K562 (cell line): ENCODE data around the gene DNASE1L2. TPM values are rescaled to one million over a fixed set of nuclear protein-coding genes. Genes with fewer than 3 reads are reported as not detected.
"Not testable (repeated sequence)": the region's sequence is repeated elsewhere in the genome, so short reads cannot be mapped to it uniquely, and the experiment has no call there.

ENCODE experiments used
- ATAC-seq: fragments of 200-7000 bp; cut with Tn5 transposase; 3 replicates; pipeline ENCODE4 v1.9.1; 2020; ENCODE audit warnings: moderate library complexity
- BruUV-seq: library from RNA; stranded (reverse); fragments of 400-500 nt; replicated peaks from 2 replicates; lab custom pipeline; 2021; lab: Mats Ljungman, UMichigan
- CTCF ChIA-PET: fragments of 300-600 bp; formaldehyde crosslinking; extraction: SDS; loops from one replicate; lab custom pipeline; 2021; ENCODE audit warnings: low intra/inter-chr PET ratio; lab: Yijun Ruan, JAX
- POLR2A ChIA-PET: fragments of 300-600, 350-650 bp; sonication (Branson Sonifier 250); formaldehyde crosslinking; extraction: SDS; loops from one replicate; lab custom pipeline; 2021; ENCODE audit warnings: antibody characterized with exemption, inconsistent platforms; lab: Yijun Ruan, JAX
- DNase-seq, 4 experiments: peaks; one replicate each; pipeline versions ENCODE4 v3.0.0 to v3.0.0-alpha.2; 2011 to 2018; ENCODE audit warnings: low spot score in 3 of 4, mixed read lengths in 3 of 4; ENCODE audit errors: extremely low read depth in 1 of 4
- FAIRE-seq: peaks from 2 replicates; lab custom pipeline; 2011; peaks lifted over from hg19 to GRCh38; lab: Jason Lieb, UNC
- H2AFZ ChIP-seq: 2 replicates; pipeline ENCODE4 v1.6.0; 2011; ENCODE audit warnings: low read depth, low read length, control low read depth, inconsistent platforms
- H3K27ac ChIP-seq: fragments of 200-600 bp; 3 replicates; pipeline ENCODE4 v1.8.0; 2011; ENCODE audit warnings: low read depth, mild to moderate bottlenecking, control low read depth, inconsistent platforms, low read length, moderate library complexity, mixed read lengths; ENCODE audit errors: extremely low read depth
- H3K27me3 ChIP-seq, 2 experiments: fragments of 300-600 bp in 1 of 2; 2 replicates in 1 of 2; 3 replicates in 1 of 2; pipeline versions ENCODE4 v1.6.0 to v1.8.0; 2011; ENCODE audit warnings: inconsistent platforms in 2 of 2, low read length in 2 of 2, mild to moderate bottlenecking in 1 of 2, mixed read lengths in 1 of 2, moderate library complexity in 1 of 2; ENCODE audit not compliant: control insufficient read depth in 2 of 2, insufficient read depth in 2 of 2
- H3K36me3 ChIP-seq: fragments of 300-600 bp; 3 replicates; pipeline ENCODE4 v1.8.0; 2011; ENCODE audit warnings: mild to moderate bottlenecking, low read length, inconsistent platforms; ENCODE audit not compliant: control insufficient read depth, insufficient read depth
- H3K4me1 ChIP-seq, 2 experiments: fragments of 200-600 bp in 1 of 2; replicated peaks in 1 of 2; 2 replicates in 1 of 2; 3 replicates in 1 of 2; pipeline versions ENCODE4 v1.5.1 to v1.8.0; 2011; ENCODE audit warnings: inconsistent platforms in 2 of 2, low read length in 2 of 2, mild to moderate bottlenecking in 1 of 2, mixed read lengths in 1 of 2, moderate library complexity in 1 of 2; ENCODE audit not compliant: control insufficient read depth in 2 of 2, insufficient read depth in 2 of 2
- H3K4me2 ChIP-seq: 2 replicates; pipeline ENCODE4 v1.6.1; 2011; ENCODE audit warnings: low read length, control low read depth, inconsistent platforms, mixed read lengths; ENCODE audit not compliant: insufficient read depth
- H3K4me3 ChIP-seq: fragments of 200-600 bp; sonication (generic), shearing (Covaris generic); 2 replicates; pipeline ENCODE4 v1.5.1; 2016; ENCODE audit warnings: control low read depth, inconsistent platforms
- H3K79me2 ChIP-seq: fragments of 200-600 bp; 3 replicates; pipeline ENCODE4 v1.8.0; 2011; ENCODE audit warnings: low read length, inconsistent platforms; ENCODE audit not compliant: control insufficient read depth, insufficient read depth
- H3K9ac ChIP-seq, 2 experiments: 2 replicates each; pipeline versions ENCODE4 v1.6.0 to v1.6.1; 2011; ENCODE audit warnings: low read depth in 2 of 2, low read length in 2 of 2, control low read depth in 1 of 2, inconsistent platforms in 1 of 2, mild to moderate bottlenecking in 1 of 2, mixed read lengths in 1 of 2; ENCODE audit not compliant: insufficient read depth in 1 of 2
- H3K9me1 ChIP-seq: one replicate; pipeline ENCODE4 v1.6.0; 2011; ENCODE audit warnings: inconsistent platforms, mild to moderate bottlenecking, low read length, moderate library complexity; ENCODE audit not compliant: control insufficient read depth, insufficient read depth
- H3K9me3 ChIP-seq: replicated peaks from 2 replicates; pipeline ENCODE4 v1.5.1; 2011; ENCODE audit warnings: low read depth, low read length, inconsistent platforms; ENCODE audit not compliant: control insufficient read depth, insufficient read depth
- H4K20me1 ChIP-seq: replicated peaks from 2 replicates; pipeline ENCODE4 v1.6.1; 2011; ENCODE audit warnings: low read length, inconsistent platforms, mixed read lengths; ENCODE audit not compliant: control insufficient read depth, insufficient read depth
- ELF2 ChIP-seq: fragments of 250-450 bp; sonication (Bioruptor Pico); IDR thresholded peaks from 2 replicates; pipeline ENCODE4 v1.5.0; 2021; ENCODE audit warnings: mild to moderate bottlenecking
- RBFOX2 ChIP-seq: fragments of 200-400 bp; formaldehyde crosslinking; IDR thresholded peaks from 2 replicates; pipeline ENCODE4 v1.6.1; 2017; ENCODE audit warnings: low read depth, mild to moderate bottlenecking, low read length, moderate library complexity
- ZNF277 ChIP-seq: fragments of 250-450 bp; sonication (Bioruptor Pico); IDR thresholded peaks from 2 replicates; pipeline ENCODE4 v1.8.0; 2022; ENCODE audit warnings: inconsistent platforms, mild to moderate bottlenecking, moderate library complexity, borderline replicate concordance
- WGBS: fragments of 100-300 bp; shearing (Covaris generic); methylation state at CpG from one replicate; pipeline ENCODE4 v1.1.6; 2016; ENCODE audit warnings: low coverage, mixed read lengths; ENCODE audit not compliant: insufficient coverage; ENCODE audit errors: missing lambda C conversion rate; 5-methylcytosine and 5-hydroxymethylcytosine counted together
- in situ Hi-C: fragments of 300-500 bp; cut with MboI; formaldehyde crosslinking; loops from 4 replicates; pipeline ENCODE4 v1.15.0; 2018; ENCODE audit warnings: inconsistent platforms, mixed read lengths
- intact Hi-C: fragments of 100-400 bp; cut with micrococcal nuclease; formaldehyde crosslinking; loops from 2 replicates; pipeline ENCODE4 v1.14.2; 2022
- polyA plus RNA-seq, 8 experiments: library from polyadenylated mRNA; depleted of rRNA in 4 of 8; stranded (reverse) in 5 of 8; unstranded in 3 of 8; fragments of >200 nt; fragmentation: Nextera tagmentation in 2 of 8; fragmentation: Illumina TruSeq in 1 of 8; extraction: Ambion mirVana in 2 of 8; extraction: Trizol in 1 of 8; gene quantifications; 2 replicates each; pipeline versions ENCODE4 v1.2.1 to v1.2.3, GENCODE V29; 2011 to 2014; ENCODE audit warnings: inconsistent platforms in 1 of 8, missing spikeins in 1 of 8
- total RNA-seq, 7 experiments: library from RNA; depleted of rRNA in 6 of 7; stranded (reverse); fragments of >200 nt in 6 of 7; fragmentation: Illumina TruSeq in 2 of 7; extraction: Trizol in 2 of 7; gene quantifications; 2 replicates each; pipeline versions ENCODE4 v1.2.1 to v1.2.3, GENCODE V29; 2011 to 2021; ENCODE audit warnings: low replicate concordance in 1 of 7

The DNASE1L2 gene
- total and polyA plus RNA-seq, 9 of the 15 experiments (the other 6 are each of a cell fraction or from before 2014, with no cell fraction given) = 0.08 to 2.7 (median 1.7) TPM; not detected in 1

- no TSS peak for BruUV-seq
- H3K4me2 ChIP-seq = no peak overlapping the region
- H3K9me1 ChIP-seq = peaks cover 5% of the 10 kb centered on the region
- peaks cover 100% of the 10 kb centered on the region for H3K36me3 ChIP-seq
- no peaks in the 10 kb centered on the region for H3K27me3 ChIP-seq
- peaks cover 0 to 6% of the 10 kb centered on the region in 2 experiments; a peak in 2 of 5 replicates for H3K4me1 ChIP-seq
- 95% methylated on average over 8 of the region's 8 CpGs for WGBS
- H3K9ac ChIP-seq = no peak overlapping the region
- TF ChIP-seq ELF2 (CRISPR knock-in tag) (no peak), ZNF277 (CRISPR knock-in tag) (peak; percentile 40; the same call in 1 of the 2 replicates)
- no peak overlapping the region for H3K27ac ChIP-seq
- no peak overlapping the region for H3K4me3 ChIP-seq
- intact Hi-C loops (no loop called here), in situ Hi-C loops (no loop called here)
- no peak for ATAC-seq
- peaks cover 55% of the 10 kb centered on the region for H3K79me2 ChIP-seq
- ChIA-PET POLR2A (interaction anchor here (0.7 to 6.0 kb wide), 2 partner anchors 9 to 344 kb away, joined by 3 to 40 read pairs; partner anchors contain the start of gene ECI1), CTCF (no interaction called here)
- H2AFZ ChIP-seq = no peak overlapping the region
- H3K9me3 ChIP-seq = no peaks in the 10 kb centered on the region
- H4K20me1 ChIP-seq = peaks cover 17% of the 10 kb centered on the region; the same call in 1 of the 2 replicates
- no peak for DNase-seq
- no peak for FAIRE-seq
These were observed 24.0 kb downstream of the DNASE1L2 start for GRCh38 chr16:2260250-2260649.

GRCh38 chr16:2263026-2263425 is 26.8 kb downstream of the DNASE1L2 start:
- BruUV-seq, H3K27ac ChIP-seq, H3K9ac ChIP-seq, H3K9me3 ChIP-seq, H2AFZ ChIP-seq, DNase-seq, H3K4me2 ChIP-seq, CTCF ChIA-PET, H3K4me1 ChIP-seq, in situ Hi-C loops, H3K27me3 ChIP-seq, H3K4me3 ChIP-seq, ATAC-seq, intact Hi-C loops, FAIRE-seq, H3K9me1 ChIP-seq: not testable (repeated sequence)
- 93% methylated on average over 14 of the region's 14 CpGs for WGBS
- 0 out of 2 replicates have a peak, but pooled peaks have one; percentile 31 for TF ChIP-seq RBFOX2
- Histone ChIP-seq H3K36me3 (peaks cover 88% of the 10 kb centered on the region), H3K79me2 (peaks cover 75% of the 10 kb centered on the region), H4K20me1 (peaks cover 27% of the 10 kb centered on the region)
- POLR2A ChIA-PET = interaction anchor here (1.0 to 6.0 kb wide), 7 partner anchors 9 to 108 kb away, joined by 3 to 40 read pairs (median 4); partner anchors contain the start of gene ECI1
